Endothelial cell (in vitro differentiated cells): ENCODE measurements around the gene SPTB. TPM values are rescaled to one million over a fixed set of nuclear protein-coding genes. Genes with fewer than 3 reads are reported as not detected.
A peak's percentile ranks its signal among the peaks of the same experiment; 100 is the strongest.
"Not testable (repeated sequence)": the region's sequence is repeated elsewhere in the genome, so short reads cannot be mapped to it uniquely, and the experiment has no call there.

Experiments used
- DNase-seq: peaks from one replicate; pipeline ENCODE4 v3.0.0; 2021; ENCODE audit warnings: low spot score
- H3K27ac Mint-ChIP-seq: one replicate; pipeline ENCODE4 v1.8.0; 2021; ENCODE audit warnings: mixed read lengths, inconsistent platforms; ENCODE audit not compliant: unreplicated experiment
- H3K27me3 Mint-ChIP-seq: one replicate; pipeline ENCODE4 v1.8.0; 2021; ENCODE audit warnings: mild to moderate bottlenecking, moderate library complexity, mixed read lengths, inconsistent platforms; ENCODE audit not compliant: unreplicated experiment
- H3K36me3 Mint-ChIP-seq: one replicate; pipeline ENCODE4 v1.8.0; 2021; ENCODE audit warnings: mild to moderate bottlenecking, low read depth, mixed read lengths, inconsistent platforms; ENCODE audit not compliant: unreplicated experiment
- H3K4me1 Mint-ChIP-seq: one replicate; pipeline ENCODE4 v1.8.0; 2021; ENCODE audit warnings: mild to moderate bottlenecking, mixed read lengths, inconsistent platforms; ENCODE audit not compliant: unreplicated experiment
- H3K4me3 Mint-ChIP-seq: one replicate; pipeline ENCODE4 v1.8.0; 2021; ENCODE audit warnings: mild to moderate bottlenecking, mixed read lengths, inconsistent platforms; ENCODE audit not compliant: unreplicated experiment
- H3K9me3 Mint-ChIP-seq: one replicate; pipeline ENCODE4 v1.8.0; 2021; ENCODE audit warnings: mixed read lengths, inconsistent platforms; ENCODE audit not compliant: unreplicated experiment
- total RNA-seq: library from RNA; stranded (reverse); fragmentation: NEBNext Ultra II Directional; extraction: Animal tissue kit (Norgen Biotek cat#: 25700); gene quantifications from one replicate; pipeline ENCODE4 v1.2.1, GENCODE V29; 2021; ENCODE audit not compliant: unreplicated experiment
- TF ChIP-seq, protein P1 (sequence below): fragments of 200-600 bp; sonication (generic); IDR thresholded peaks from one replicate; pipeline ENCODE4 v1.5.0; 2021; ENCODE audit warnings: antibody characterized with exemption; ENCODE audit not compliant: unreplicated experiment

SPTB gene
- total RNA-seq, 1 donor from 2014 or later = 0.08 TPM

DNA sequence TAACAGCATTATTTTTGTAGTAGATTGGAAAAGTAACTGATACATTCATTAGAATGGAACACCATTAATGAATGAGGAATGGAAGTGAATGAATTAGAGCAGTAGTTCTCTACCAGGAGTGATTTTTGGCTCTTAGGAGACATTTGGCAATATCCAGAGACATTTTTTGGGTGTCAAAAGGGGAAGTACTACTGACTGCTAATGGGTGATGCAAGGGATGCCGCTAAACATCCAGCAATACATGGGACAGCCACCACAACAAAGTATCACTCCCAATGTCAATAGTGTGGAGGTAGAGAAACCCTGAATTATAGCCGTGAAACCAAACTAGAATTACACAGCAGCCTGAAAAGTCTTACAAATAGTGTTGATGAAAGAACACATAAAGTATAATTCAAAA, 36.1 kb upstream of the SPTB start:
- Mint-ChIP-seq H3K4me1 (peaks cover 9% of the 10 kb centered on the region), H3K27me3 (peaks cover 6% of the 10 kb centered on the region), H3K36me3 (no peaks in the 10 kb centered on the region), H3K9me3 (no peaks in the 10 kb centered on the region), H3K27ac (no peak overlapping the region), H3K4me3 (peak overlapping the region; percentile 91)
- DNase-seq = no peak
- TF ChIP-seq, protein P1, sequence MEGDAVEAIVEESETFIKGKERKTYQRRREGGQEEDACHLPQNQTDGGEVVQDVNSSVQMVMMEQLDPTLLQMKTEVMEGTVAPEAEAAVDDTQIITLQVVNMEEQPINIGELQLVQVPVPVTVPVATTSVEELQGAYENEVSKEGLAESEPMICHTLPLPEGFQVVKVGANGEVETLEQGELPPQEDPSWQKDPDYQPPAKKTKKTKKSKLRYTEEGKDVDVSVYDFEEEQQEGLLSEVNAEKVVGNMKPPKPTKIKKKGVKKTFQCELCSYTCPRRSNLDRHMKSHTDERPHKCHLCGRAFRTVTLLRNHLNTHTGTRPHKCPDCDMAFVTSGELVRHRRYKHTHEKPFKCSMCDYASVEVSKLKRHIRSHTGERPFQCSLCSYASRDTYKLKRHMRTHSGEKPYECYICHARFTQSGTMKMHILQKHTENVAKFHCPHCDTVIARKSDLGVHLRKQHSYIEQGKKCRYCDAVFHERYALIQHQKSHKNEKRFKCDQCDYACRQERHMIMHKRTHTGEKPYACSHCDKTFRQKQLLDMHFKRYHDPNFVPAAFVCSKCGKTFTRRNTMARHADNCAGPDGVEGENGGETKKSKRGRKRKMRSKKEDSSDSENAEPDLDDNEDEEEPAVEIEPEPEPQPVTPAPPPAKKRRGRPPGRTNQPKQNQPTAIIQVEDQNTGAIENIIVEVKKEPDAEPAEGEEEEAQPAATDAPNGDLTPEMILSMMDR = no peak

DNA sequence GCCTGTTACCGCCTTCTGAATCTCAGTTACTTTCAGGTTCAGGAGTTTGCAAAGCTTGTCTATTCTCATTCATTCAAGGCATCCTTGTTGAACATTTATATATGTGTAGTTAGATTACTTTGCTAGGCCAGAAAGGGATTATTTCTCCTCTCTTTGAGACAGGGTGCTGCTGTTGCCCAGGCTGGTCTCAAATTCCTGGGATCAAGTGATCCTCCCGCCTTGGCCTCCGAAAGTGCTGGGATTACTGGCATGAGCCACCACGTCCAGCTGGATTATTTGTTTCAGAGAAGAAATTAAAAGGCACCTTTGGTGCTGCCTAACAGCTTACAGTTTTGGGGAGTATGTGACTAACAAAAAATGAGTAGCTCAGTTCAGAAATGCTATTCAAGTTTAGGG, 35.3 kb upstream of the SPTB start:
- H3K4me1 Mint-ChIP-seq = peaks cover 9% of the 10 kb centered on the region

DNA sequence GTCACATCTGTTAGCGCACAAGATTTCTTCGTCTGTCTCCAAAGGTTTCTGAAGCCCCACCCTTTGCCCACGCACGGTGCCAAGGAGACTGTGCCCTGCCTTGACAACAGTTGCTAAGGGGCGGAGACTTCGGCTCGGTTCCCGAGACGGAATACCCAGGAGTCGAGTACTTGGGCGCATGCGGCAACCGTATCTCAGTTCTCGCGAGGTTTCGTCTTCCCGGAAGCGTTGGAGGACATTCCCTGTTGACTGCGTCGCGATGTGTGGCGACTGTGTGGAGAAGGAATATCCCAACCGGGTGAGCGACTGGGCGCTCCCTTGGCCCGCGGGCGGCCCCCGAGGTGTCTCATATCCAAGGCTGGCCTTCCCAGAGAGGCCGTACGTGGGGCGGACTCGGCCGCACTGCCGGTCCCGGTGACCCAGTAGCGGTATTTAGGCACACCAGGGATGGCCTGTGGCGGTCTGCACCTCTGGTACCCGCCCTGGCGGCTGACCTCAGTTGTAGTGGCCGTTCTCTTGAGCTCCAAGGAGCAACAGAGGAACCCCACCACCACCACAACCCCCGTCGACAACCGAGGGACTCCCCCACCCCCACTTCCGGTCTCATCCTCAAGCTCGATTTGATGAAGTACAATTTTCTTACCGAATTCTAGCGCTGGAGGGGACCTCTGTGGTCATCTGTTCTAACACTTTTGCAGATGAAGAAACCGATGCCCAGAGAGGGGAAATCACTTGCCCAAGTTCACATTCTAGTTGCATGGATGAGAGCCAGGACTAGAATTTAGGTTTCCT, 34.7 kb upstream of the SPTB start, which contains the start of gene CHURC1:
CHURC1 (plus strand) TSS at position 219 of the 792 bp plus-strand sequence; CDS start at position 260, 41 bp downstream.
- peak within 1 kb of the TSS; percentile 91 for H3K4me3 Mint-ChIP-seq
- H3K27ac Mint-ChIP-seq = peak within 1 kb of the TSS; percentile 91
- TF ChIP-seq, protein P1 = no peak
- peak; percentile 96 for DNase-seq
- H3K9me3 Mint-ChIP-seq = no peaks in the 10 kb centered on the region
- peaks cover 9% of the 10 kb centered on the region for H3K4me1 Mint-ChIP-seq
- no peaks in the 10 kb centered on the region for H3K36me3 Mint-ChIP-seq
- H3K27me3 Mint-ChIP-seq = peaks cover 6% of the 10 kb centered on the region

More for the DNA sequence above, 35.3 kb upstream of the SPTB start:
- peaks cover 6% of the 10 kb centered on the region for H3K27me3 Mint-ChIP-seq
- no peak for DNase-seq
- TF ChIP-seq, protein P1 = no peak
- H3K4me3 Mint-ChIP-seq = peak overlapping the region; percentile 91
- H3K9me3 Mint-ChIP-seq = no peaks in the 10 kb centered on the region
- H3K36me3 Mint-ChIP-seq = no peaks in the 10 kb centered on the region
- H3K27ac Mint-ChIP-seq = peak overlapping the region; percentile 91

DNA sequence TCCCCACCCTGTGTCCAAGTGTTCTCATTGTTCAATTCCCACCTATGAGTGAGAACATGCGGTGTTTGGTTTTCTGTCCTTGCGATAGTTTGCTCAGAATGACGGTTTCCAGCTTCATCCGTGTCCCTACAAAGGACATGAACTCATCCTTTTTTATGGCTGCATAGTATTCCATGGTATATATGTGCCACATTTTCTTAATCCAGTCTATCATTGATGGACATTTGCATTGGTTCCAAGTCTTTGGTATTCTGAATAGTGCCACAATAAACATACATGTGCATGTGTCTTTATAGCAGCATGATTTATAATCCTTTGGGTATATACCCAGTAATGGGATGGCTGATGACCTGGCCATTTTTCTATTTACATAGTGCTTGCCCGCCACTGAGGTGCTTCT, 33.8 kb upstream of the SPTB start:
- not testable (repeated sequence) for H3K4me1 Mint-ChIP-seq, H3K27me3 Mint-ChIP-seq, H3K9me3 Mint-ChIP-seq, DNase-seq, H3K36me3 Mint-ChIP-seq
- Mint-ChIP-seq H3K27ac (peak overlapping the region; percentile 91), H3K4me3 (peak overlapping the region; percentile 91)

DNA sequence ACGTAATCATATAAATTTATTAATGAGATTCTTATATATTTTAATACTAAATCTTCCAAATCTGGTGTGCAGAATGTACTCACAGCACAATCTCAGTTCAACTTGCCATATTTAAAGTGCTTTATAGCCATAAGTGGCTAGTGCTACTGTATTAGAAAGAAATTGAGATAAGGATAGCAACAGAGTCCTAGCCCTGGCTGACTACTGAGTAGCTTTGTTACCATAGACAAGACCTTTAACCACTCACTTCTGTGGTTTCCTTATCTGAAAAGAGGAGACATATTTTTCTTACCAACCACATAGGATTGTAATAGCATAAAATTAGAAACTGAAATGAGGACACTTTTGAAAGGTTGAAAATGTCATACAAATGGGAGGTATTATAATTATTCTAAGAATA, 32.6 kb upstream of the SPTB start:
- Mint-ChIP-seq H3K36me3 (no peaks in the 10 kb centered on the region), H3K9me3 (no peaks in the 10 kb centered on the region), H3K4me1 (peaks cover 9% of the 10 kb centered on the region), H3K4me3 (no peak overlapping the region), H3K27me3 (peaks cover 6% of the 10 kb centered on the region), H3K27ac (no peak overlapping the region)
- TF ChIP-seq, protein P1 = no peak
- DNase-seq = no peak
